DND-41 (cell line): Measurements from ENCODE around the gene CLCN2.

ENCODE experiments used
- EZH2 ChIP-seq: IDR thresholded peaks from 3 replicates; pipeline ENCODE4 v1.6.1; 2012; ENCODE audit warnings: borderline replicate concordance, low read depth, mild to moderate bottlenecking, moderate library complexity, low read length, inconsistent platforms; ENCODE audit not compliant: severe bottlenecking
- TF ChIP-seq, protein P1 (sequence below): IDR thresholded peaks from 2 replicates; pipeline ENCODE4 v1.5.1; 2012; ENCODE audit warnings: borderline replicate concordance, low read length, moderate library complexity, mild to moderate bottlenecking; ENCODE audit not compliant: poor library complexity, severe bottlenecking; ENCODE audit errors: extremely low read depth

DNA sequence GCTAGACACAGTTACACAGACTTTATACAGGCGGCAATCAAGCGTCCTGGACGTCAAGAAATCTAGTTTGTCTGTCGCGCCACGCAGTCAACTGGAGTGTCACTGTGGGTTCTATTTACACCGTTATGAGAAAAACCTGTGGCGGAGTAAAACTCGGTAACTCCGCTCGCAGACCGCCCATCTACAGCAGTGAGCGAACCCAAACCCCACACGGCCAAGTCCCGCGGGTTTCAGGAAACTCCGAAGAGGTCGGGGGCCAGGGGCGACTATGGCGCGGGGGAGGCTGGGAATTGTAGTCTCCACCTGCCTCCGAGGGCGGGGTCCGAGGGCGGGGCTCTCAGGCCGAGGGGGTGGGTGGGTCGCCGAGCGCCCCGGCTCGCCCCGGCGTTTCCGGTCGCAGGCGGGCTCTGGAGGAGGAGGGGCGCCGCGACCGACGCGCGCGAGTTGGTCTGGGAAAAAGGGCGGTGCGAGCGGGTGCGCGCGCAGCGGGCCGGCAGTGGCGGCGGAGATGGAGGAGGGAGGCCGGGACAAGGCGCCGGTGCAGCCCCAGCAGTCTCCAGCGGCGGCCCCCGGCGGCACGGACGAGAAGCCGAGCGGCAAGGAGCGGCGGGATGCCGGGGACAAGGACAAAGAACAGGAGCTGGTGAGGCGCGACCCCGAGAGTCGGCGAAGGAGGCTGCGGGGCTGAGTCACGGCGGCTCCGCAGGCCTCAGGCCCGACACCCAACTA, 62.5 kb downstream of the CLCN2 start, which contains the start of gene PSMD2:
- TF ChIP-seq, protein P1, sequence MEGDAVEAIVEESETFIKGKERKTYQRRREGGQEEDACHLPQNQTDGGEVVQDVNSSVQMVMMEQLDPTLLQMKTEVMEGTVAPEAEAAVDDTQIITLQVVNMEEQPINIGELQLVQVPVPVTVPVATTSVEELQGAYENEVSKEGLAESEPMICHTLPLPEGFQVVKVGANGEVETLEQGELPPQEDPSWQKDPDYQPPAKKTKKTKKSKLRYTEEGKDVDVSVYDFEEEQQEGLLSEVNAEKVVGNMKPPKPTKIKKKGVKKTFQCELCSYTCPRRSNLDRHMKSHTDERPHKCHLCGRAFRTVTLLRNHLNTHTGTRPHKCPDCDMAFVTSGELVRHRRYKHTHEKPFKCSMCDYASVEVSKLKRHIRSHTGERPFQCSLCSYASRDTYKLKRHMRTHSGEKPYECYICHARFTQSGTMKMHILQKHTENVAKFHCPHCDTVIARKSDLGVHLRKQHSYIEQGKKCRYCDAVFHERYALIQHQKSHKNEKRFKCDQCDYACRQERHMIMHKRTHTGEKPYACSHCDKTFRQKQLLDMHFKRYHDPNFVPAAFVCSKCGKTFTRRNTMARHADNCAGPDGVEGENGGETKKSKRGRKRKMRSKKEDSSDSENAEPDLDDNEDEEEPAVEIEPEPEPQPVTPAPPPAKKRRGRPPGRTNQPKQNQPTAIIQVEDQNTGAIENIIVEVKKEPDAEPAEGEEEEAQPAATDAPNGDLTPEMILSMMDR = no peak
- TF ChIP-seq EZH2 = no peak
